GM21723 (cell line): ENCODE measurements around the gene PPP5C.
"Not testable (repeated sequence)": the region's sequence is repeated elsewhere in the genome, so short reads cannot be mapped to it uniquely, and the experiment has no call there.

Experiments
- ATAC-seq: cut with Tn5 transposase; IDR thresholded peaks from one replicate; pipeline ENCODE4 v1.9.1; 2021; ENCODE audit warnings: mild to moderate bottlenecking, moderate library complexity; ENCODE audit not compliant: unreplicated experiment

The PPP5C gene

GRCh38 chr19:46428239-46429135 lies 81.6 kb downstream of the PPP5C start, which contains the start of gene PNMA8C:
Gene PNMA8C, minus strand, starts transcription at chr19:46428936. Its CDS starts 577 bp downstream, at chr19:46428359.
- ATAC-seq, result no peak

- ATAC-seq, result no peak
These were observed 83.1 kb downstream of the PPP5C start for GRCh38 chr19:46429999-46430398.

DNA sequence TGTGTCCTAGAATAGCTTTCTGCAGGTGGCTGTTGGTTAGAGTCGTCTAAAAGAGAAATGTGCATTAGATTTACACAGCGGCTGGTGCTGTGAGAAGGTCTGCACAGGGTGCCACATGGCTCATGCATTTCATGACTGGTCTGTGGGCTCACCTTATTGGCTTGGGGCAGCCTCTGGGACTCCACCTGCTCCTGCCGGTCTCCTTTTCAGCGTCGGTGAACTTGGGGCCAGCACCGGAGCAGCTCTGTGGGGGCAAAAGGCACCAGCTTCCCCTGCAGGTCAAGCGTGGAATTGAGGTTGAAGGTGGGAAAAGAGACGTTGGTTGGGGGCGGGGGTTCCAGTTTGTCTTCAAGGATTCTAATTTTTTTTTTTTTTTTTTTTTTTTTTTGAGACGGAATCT lies 84.9 kb downstream of the PPP5C start:
- ATAC-seq, result no peak

- ATAC-seq, result not testable (repeated sequence)
These were observed 86.6 kb downstream of the PPP5C start for GRCh38 chr19:46433470-46433869.

DNA sequence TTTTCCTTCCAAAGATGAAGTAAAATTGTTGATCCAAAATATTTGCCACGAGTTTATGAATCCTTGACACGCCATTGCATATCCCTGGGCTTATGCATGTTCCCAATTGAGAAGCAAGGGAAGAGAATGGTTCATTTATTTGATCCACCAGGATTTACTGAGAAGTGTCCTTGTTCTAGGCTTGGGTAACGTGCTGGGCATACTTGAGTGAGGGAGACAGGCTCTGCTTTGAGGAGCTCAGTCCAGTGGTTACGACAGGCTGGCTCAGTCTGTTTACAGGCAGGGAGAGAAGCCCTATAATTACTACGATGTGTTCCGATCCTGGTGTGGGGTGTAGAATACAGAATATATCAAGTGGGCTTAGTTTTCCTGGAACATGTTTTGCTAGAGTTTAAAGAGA lies 88.1 kb downstream of the PPP5C start:
- ATAC-seq, result no peak

- ATAC-seq, result not testable (repeated sequence)
These were observed 88.8 kb downstream of the PPP5C start for GRCh38 chr19:46435689-46436088.
